K562 (cell line): Measurements from ENCODE around the gene RNF175. TPM values are rescaled to one million over a fixed set of nuclear protein-coding genes. Genes with fewer than 3 reads are reported as not detected.

Experiments used
- ATAC-seq: fragments of 200-7000 bp; cut with Tn5 transposase; 3 replicates; pipeline ENCODE4 v1.9.1; 2020; ENCODE audit warnings: moderate library complexity
- BruUV-seq: library from RNA; stranded (reverse); fragments of 400-500 nt; replicated peaks from 2 replicates; lab custom pipeline; 2021; lab: Mats Ljungman, UMichigan
- CTCF ChIA-PET: fragments of 300-600 bp; formaldehyde crosslinking; extraction: SDS; loops from one replicate; lab custom pipeline; 2021; ENCODE audit warnings: low intra/inter-chr PET ratio; lab: Yijun Ruan, JAX
- POLR2A ChIA-PET: fragments of 300-600, 350-650 bp; sonication (Branson Sonifier 250); formaldehyde crosslinking; extraction: SDS; loops from one replicate; lab custom pipeline; 2021; ENCODE audit warnings: antibody characterized with exemption, inconsistent platforms; lab: Yijun Ruan, JAX
- DNase-seq, 4 experiments: peaks; one replicate each; pipeline versions ENCODE4 v3.0.0 to v3.0.0-alpha.2; 2011 to 2018; ENCODE audit warnings: low spot score in 3 of 4, mixed read lengths in 3 of 4; ENCODE audit errors: extremely low read depth in 1 of 4
- FAIRE-seq: peaks from 2 replicates; lab custom pipeline; 2011; peaks lifted over from hg19 to GRCh38; lab: Jason Lieb, UNC
- H2AFZ ChIP-seq: 2 replicates; pipeline ENCODE4 v1.6.0; 2011; ENCODE audit warnings: low read depth, low read length, control low read depth, inconsistent platforms
- H3K27ac ChIP-seq: fragments of 200-600 bp; 3 replicates; pipeline ENCODE4 v1.8.0; 2011; ENCODE audit warnings: low read depth, mild to moderate bottlenecking, control low read depth, inconsistent platforms, low read length, moderate library complexity, mixed read lengths; ENCODE audit errors: extremely low read depth
- H3K27me3 ChIP-seq, 2 experiments: fragments of 300-600 bp in 1 of 2; 2 replicates in 1 of 2; 3 replicates in 1 of 2; pipeline versions ENCODE4 v1.6.0 to v1.8.0; 2011; ENCODE audit warnings: inconsistent platforms in 2 of 2, low read length in 2 of 2, mild to moderate bottlenecking in 1 of 2, mixed read lengths in 1 of 2, moderate library complexity in 1 of 2; ENCODE audit not compliant: control insufficient read depth in 2 of 2, insufficient read depth in 2 of 2
- H3K36me3 ChIP-seq: fragments of 300-600 bp; 3 replicates; pipeline ENCODE4 v1.8.0; 2011; ENCODE audit warnings: mild to moderate bottlenecking, low read length, inconsistent platforms; ENCODE audit not compliant: control insufficient read depth, insufficient read depth
- H3K4me1 ChIP-seq, 2 experiments: fragments of 200-600 bp in 1 of 2; replicated peaks in 1 of 2; 2 replicates in 1 of 2; 3 replicates in 1 of 2; pipeline versions ENCODE4 v1.5.1 to v1.8.0; 2011; ENCODE audit warnings: inconsistent platforms in 2 of 2, low read length in 2 of 2, mild to moderate bottlenecking in 1 of 2, mixed read lengths in 1 of 2, moderate library complexity in 1 of 2; ENCODE audit not compliant: control insufficient read depth in 2 of 2, insufficient read depth in 2 of 2
- H3K4me2 ChIP-seq: 2 replicates; pipeline ENCODE4 v1.6.1; 2011; ENCODE audit warnings: low read length, control low read depth, inconsistent platforms, mixed read lengths; ENCODE audit not compliant: insufficient read depth
- H3K4me3 ChIP-seq: fragments of 200-600 bp; sonication (generic), shearing (Covaris generic); 2 replicates; pipeline ENCODE4 v1.5.1; 2016; ENCODE audit warnings: control low read depth, inconsistent platforms
- H3K79me2 ChIP-seq: fragments of 200-600 bp; 3 replicates; pipeline ENCODE4 v1.8.0; 2011; ENCODE audit warnings: low read length, inconsistent platforms; ENCODE audit not compliant: control insufficient read depth, insufficient read depth
- H3K9ac ChIP-seq, 2 experiments: 2 replicates each; pipeline versions ENCODE4 v1.6.0 to v1.6.1; 2011; ENCODE audit warnings: low read depth in 2 of 2, low read length in 2 of 2, control low read depth in 1 of 2, inconsistent platforms in 1 of 2, mild to moderate bottlenecking in 1 of 2, mixed read lengths in 1 of 2; ENCODE audit not compliant: insufficient read depth in 1 of 2
- H3K9me1 ChIP-seq: one replicate; pipeline ENCODE4 v1.6.0; 2011; ENCODE audit warnings: inconsistent platforms, mild to moderate bottlenecking, low read length, moderate library complexity; ENCODE audit not compliant: control insufficient read depth, insufficient read depth
- H3K9me3 ChIP-seq: replicated peaks from 2 replicates; pipeline ENCODE4 v1.5.1; 2011; ENCODE audit warnings: low read depth, low read length, inconsistent platforms; ENCODE audit not compliant: control insufficient read depth, insufficient read depth
- H4K20me1 ChIP-seq: replicated peaks from 2 replicates; pipeline ENCODE4 v1.6.1; 2011; ENCODE audit warnings: low read length, inconsistent platforms, mixed read lengths; ENCODE audit not compliant: control insufficient read depth, insufficient read depth
- CHD4 ChIP-seq: fragments of 200-600 bp; sonication (generic); IDR thresholded peaks from 3 replicates; pipeline ENCODE4 v1.6.1; 2012; ENCODE audit warnings: low read depth, mild to moderate bottlenecking, mixed read lengths, low read length, inconsistent platforms; ENCODE audit not compliant: insufficient read depth, insufficient replicate concordance, poor library complexity, severe bottlenecking
- FOXK2 ChIP-seq, 2 experiments: fragments of 450-650 bp; IDR thresholded peaks in 1 of 2; conservative IDR thresholded peaks in 1 of 2; 2 replicates each; pipeline ENCODE4 v1.6.1; 2016; ENCODE audit warnings: low read depth in 2 of 2, mild to moderate bottlenecking in 1 of 2
- HEY1 ChIP-seq: fragments of 250-450 bp; sonication (Bioruptor Pico); IDR thresholded peaks from 2 replicates; pipeline ENCODE4 v1.5.0; 2020; ENCODE audit warnings: mild to moderate bottlenecking, moderate library complexity, borderline replicate concordance
- JUN ChIP-seq, 2 experiments: sonication (generic) in 1 of 2; formaldehyde crosslinking in 1 of 2; IDR thresholded peaks; 2 replicates each; pipeline versions ENCODE4 v1.6.1 to v1.8.0; 2012 to 2022; ENCODE audit warnings: borderline replicate concordance in 2 of 2, mild to moderate bottlenecking in 2 of 2, improper control_type of control experiment in 1 of 2, low read depth in 1 of 2, low read length in 1 of 2, missing genetic modification reagents in 1 of 2
- NR1H2 ChIP-seq: sonication (generic); formaldehyde crosslinking; IDR thresholded peaks from 2 replicates; pipeline ENCODE4 v1.4.0; 2020; ENCODE audit warnings: mild to moderate bottlenecking, missing genetic modification reagents
- SRSF7 ChIP-seq: fragments of 200-400 bp; formaldehyde crosslinking; optimal IDR thresholded peaks from 2 replicates; pipeline ENCODE3; 2017; ENCODE audit warnings: mild to moderate bottlenecking, low read depth, low read length
- TAL1 ChIP-seq: fragments of 450-650 bp; IDR thresholded peaks from 2 replicates; pipeline ENCODE4 v1.6.1; 2016; ENCODE audit warnings: mild to moderate bottlenecking
- TBL1XR1 ChIP-seq, 2 experiments: IDR thresholded peaks; 2 replicates each; pipeline ENCODE4 v1.6.1; 2012; ENCODE audit warnings: improper control_type of control experiment in 2 of 2, low read length in 2 of 2, mild to moderate bottlenecking in 1 of 2
- ZBTB7A ChIP-seq: IDR thresholded peaks from 2 replicates; pipeline ENCODE4 v1.6.1; 2011; ENCODE audit warnings: low read depth, mild to moderate bottlenecking, low read length, moderate library complexity, borderline replicate concordance; ENCODE audit not compliant: control insufficient read depth
- ZNF124 ChIP-seq: sonication (generic); formaldehyde crosslinking; IDR thresholded peaks from 2 replicates; pipeline ENCODE4 v1.8.1; 2022; ENCODE audit warnings: missing genetic modification reagents
- ZNF140 ChIP-seq: fragments of 250-450 bp; sonication (Bioruptor Pico); IDR thresholded peaks from 2 replicates; pipeline ENCODE4 v1.8.0; 2021; ENCODE audit warnings: moderate library complexity, mild to moderate bottlenecking, inconsistent platforms
- ZNF282 ChIP-seq: sonication (generic); formaldehyde crosslinking; IDR thresholded peaks from 2 replicates; pipeline ENCODE4 v1.8.1; 2023; ENCODE audit warnings: missing genetic modification reagents
- WGBS: fragments of 100-300 bp; shearing (Covaris generic); methylation state at CpG from one replicate; pipeline ENCODE4 v1.1.6; 2016; ENCODE audit warnings: low coverage, mixed read lengths; ENCODE audit not compliant: insufficient coverage; ENCODE audit errors: missing lambda C conversion rate; 5-methylcytosine and 5-hydroxymethylcytosine counted together
- in situ Hi-C: fragments of 300-500 bp; cut with MboI; formaldehyde crosslinking; loops from 4 replicates; pipeline ENCODE4 v1.15.0; 2018; ENCODE audit warnings: inconsistent platforms, mixed read lengths
- intact Hi-C: fragments of 100-400 bp; cut with micrococcal nuclease; formaldehyde crosslinking; loops from 2 replicates; pipeline ENCODE4 v1.14.2; 2022
- polyA plus RNA-seq, 8 experiments: library from polyadenylated mRNA; depleted of rRNA in 4 of 8; stranded (reverse) in 5 of 8; unstranded in 3 of 8; fragments of >200 nt; fragmentation: Nextera tagmentation in 2 of 8; fragmentation: Illumina TruSeq in 1 of 8; extraction: Ambion mirVana in 2 of 8; extraction: Trizol in 1 of 8; gene quantifications; 2 replicates each; pipeline versions ENCODE4 v1.2.1 to v1.2.3, GENCODE V29; 2011 to 2014; ENCODE audit warnings: inconsistent platforms in 1 of 8, missing spikeins in 1 of 8
- total RNA-seq, 7 experiments: library from RNA; depleted of rRNA in 6 of 7; stranded (reverse); fragments of >200 nt in 6 of 7; fragmentation: Illumina TruSeq in 2 of 7; extraction: Trizol in 2 of 7; gene quantifications; 2 replicates each; pipeline versions ENCODE4 v1.2.1 to v1.2.3, GENCODE V29; 2011 to 2021; ENCODE audit warnings: low replicate concordance in 1 of 7

RNF175 gene
- total and polyA plus RNA-seq, 9 of the 15 experiments (the other 6 are each of a cell fraction or from before 2014, with no cell fraction given) = not detected

DNA sequence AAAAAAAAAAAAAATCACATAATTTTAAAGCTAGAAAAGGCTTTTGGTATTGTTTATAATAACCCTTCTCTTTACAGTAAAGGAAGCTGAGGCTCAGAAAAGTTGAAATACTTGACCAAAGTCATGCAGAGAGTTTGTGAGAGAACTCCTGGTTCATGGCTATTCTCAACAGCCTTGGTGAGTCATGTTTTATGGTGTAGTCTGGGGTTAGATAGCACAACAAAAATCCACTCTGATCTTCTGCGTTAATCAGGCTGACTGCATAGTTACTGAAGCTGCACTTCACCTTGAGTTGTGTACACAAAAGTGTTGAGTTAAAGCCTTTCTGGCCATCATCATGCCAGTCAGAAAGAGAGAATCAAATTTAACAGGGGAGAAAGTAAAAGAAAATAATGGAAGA is 48.4 kb upstream of the RNF175 start:
- H3K4me1 ChIP-seq = peaks cover 0 to 5% of the 10 kb centered on the region in 2 experiments; a peak in 2 of 5 replicates
- ATAC-seq (no peak), DNase-seq (no peak), FAIRE-seq (no peak)
- BruUV-seq = no TSS peak
- H3K4me2 ChIP-seq = no peak overlapping the region
- POLR2A ChIA-PET = interaction anchor here (1.3 kb wide), 1 partner anchor 10 kb away, joined by 4 read pairs; no protein-coding TSS in a partner anchor
- no peak overlapping the region for H3K4me3 ChIP-seq
- no peaks in the 10 kb centered on the region for H3K9me3 ChIP-seq
- H2AFZ ChIP-seq = no peak overlapping the region
- no peak overlapping the region for H3K9ac ChIP-seq
- H3K79me2 ChIP-seq = no peaks in the 10 kb centered on the region
- H3K36me3 ChIP-seq = no peaks in the 10 kb centered on the region
- no peak overlapping the region for H3K27ac ChIP-seq
- intact Hi-C loops (no loop called here), in situ Hi-C loops (no loop called here)
- H3K9me1 ChIP-seq = no peaks in the 10 kb centered on the region
- CTCF ChIA-PET = no interaction called here
- TF ChIP-seq ZNF140 (CRISPR knock-in tag) = no peak
- TF ChIP-seq ZBTB7A = no peak
- TF ChIP-seq NR1H2 (CRISPR knock-in tag) = no peak
- no peak for TF ChIP-seq CHD4
- TF ChIP-seq ZNF124 (CRISPR knock-in tag) = no peak
- TF ChIP-seq JUN (IDR thresholded peaks at IDR 0.05; ENCODE audit: borderline replicate concordance, low read depth, low read length) = no peak
- no peak for TF ChIP-seq JUN (CRISPR knock-in tag; IDR thresholded peaks at IDR 0.05; ENCODE audit: borderline replicate concordance)
- TF ChIP-seq TAL1 = no peak
- TF ChIP-seq ZNF282 (CRISPR knock-in tag) = no peak
- no peak for TF ChIP-seq FOXK2 (conservative IDR thresholded peaks at IDR 0.05 in 1 of 2, IDR thresholded peaks at IDR 0.05 in 1 of 2; ENCODE audit: low read depth in 2 of 2)
- no peak for TF ChIP-seq HEY1
- TF ChIP-seq TBL1XR1 (IDR thresholded peaks at IDR 0.05; ENCODE audit: low read length in 2 of 2) = no peak
- TF ChIP-seq SRSF7 = no peak
- 0% methylated on average over 1 of the region's 1 CpG for WGBS
- H4K20me1 ChIP-seq = no peaks in the 10 kb centered on the region
- H3K27me3 ChIP-seq = no peaks in the 10 kb centered on the region
